PC-3 (cell line): ENCODE results near the gene COX4I1.

Experiments
- EZH2 ChIP-seq: fragments of 300-600 bp; sonication (generic); IDR thresholded peaks from one replicate; pipeline ENCODE4 v1.6.1; 2017; ENCODE audit warnings: antibody characterized with exemption, mild to moderate bottlenecking, low read length; ENCODE audit not compliant: unreplicated experiment
- TF ChIP-seq, protein P1 (sequence below): fragments of 300-600 bp; sonication (generic); conservative IDR thresholded peaks from 2 replicates; pipeline ENCODE4 v1.5.1; 2017; ENCODE audit warnings: antibody characterized with exemption, low read depth, mild to moderate bottlenecking, low read length

DNA sequence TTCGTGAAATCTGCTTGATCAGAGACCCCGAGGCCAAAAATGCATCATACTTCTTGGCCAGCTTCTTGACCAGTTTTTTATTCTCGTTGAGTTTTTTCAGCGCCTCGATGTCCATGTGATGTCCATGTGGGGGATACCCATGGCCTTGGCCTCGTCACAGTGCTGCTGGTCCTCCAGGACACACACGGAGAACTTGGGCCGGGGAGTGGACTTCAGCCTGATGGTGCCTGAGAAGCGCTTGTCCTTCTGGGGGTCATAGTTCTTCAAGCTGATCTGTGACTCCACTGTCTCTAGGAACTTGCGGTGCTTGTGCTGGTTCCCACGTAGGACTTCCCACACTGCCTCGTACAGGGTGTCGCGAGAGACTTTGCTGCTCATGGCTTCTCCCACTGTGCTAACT, 16.7 kb downstream of the COX4I1 start:
- TF ChIP-seq, protein P1, sequence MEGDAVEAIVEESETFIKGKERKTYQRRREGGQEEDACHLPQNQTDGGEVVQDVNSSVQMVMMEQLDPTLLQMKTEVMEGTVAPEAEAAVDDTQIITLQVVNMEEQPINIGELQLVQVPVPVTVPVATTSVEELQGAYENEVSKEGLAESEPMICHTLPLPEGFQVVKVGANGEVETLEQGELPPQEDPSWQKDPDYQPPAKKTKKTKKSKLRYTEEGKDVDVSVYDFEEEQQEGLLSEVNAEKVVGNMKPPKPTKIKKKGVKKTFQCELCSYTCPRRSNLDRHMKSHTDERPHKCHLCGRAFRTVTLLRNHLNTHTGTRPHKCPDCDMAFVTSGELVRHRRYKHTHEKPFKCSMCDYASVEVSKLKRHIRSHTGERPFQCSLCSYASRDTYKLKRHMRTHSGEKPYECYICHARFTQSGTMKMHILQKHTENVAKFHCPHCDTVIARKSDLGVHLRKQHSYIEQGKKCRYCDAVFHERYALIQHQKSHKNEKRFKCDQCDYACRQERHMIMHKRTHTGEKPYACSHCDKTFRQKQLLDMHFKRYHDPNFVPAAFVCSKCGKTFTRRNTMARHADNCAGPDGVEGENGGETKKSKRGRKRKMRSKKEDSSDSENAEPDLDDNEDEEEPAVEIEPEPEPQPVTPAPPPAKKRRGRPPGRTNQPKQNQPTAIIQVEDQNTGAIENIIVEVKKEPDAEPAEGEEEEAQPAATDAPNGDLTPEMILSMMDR: no peak
- TF ChIP-seq EZH2: no peak
